ENCODE data around the gene EGLN3. TPM values are rescaled to one million over a fixed set of nuclear protein-coding genes. Genes with fewer than 3 reads are reported as not detected.

Gene EGLN3
- total and polyA plus RNA-seq, 7 experiments from 2014 or later, result 0.71 to 96.5 (median 1.3) TPM

GRCh38 chr14:33922125-33922524 lies 28.7 kb downstream of the EGLN3 start:
- Mint-ChIP-seq H3K4me1 (peaks cover 0 to 23% (median 0%) of the 10 kb centered on the region in 7 donors), H3K9me3 (peaks cover 0 to 6% (median 0%) of the 10 kb centered on the region in 11 donors), H3K27ac (no peak overlapping the region), H3K27me3 (peaks cover 0 to 4% (median 0%) of the 10 kb centered on the region in 5 donors), H3K36me3 (peaks cover 0 to 61% (median 0%) of the 10 kb centered on the region in 5 donors), H3K4me3 (no peak overlapping the region)
- Histone ChIP-seq H3K9me3 (ENCODE audit: control insufficient read depth in 2 of 3, low read length in 3 of 3) (no peaks in the 10 kb centered on the region), H3K4me3 (ENCODE audit: low read length) (no peak overlapping the region), H3K27me3 (ENCODE audit: control insufficient read depth in 2 of 2, insufficient read depth in 2 of 2, low read length in 2 of 2) (no peaks in the 10 kb centered on the region), H3K4me1 (ENCODE audit: control insufficient read depth in 2 of 2, insufficient read depth in 2 of 2, low read length in 2 of 2) (no peaks in the 10 kb centered on the region), H3K27ac (ENCODE audit: low read depth, low read length) (no peak overlapping the region), H3K36me3 (ENCODE audit: control insufficient read depth in 2 of 3, insufficient read depth in 3 of 3, low read length in 3 of 3) (no peaks in the 10 kb centered on the region)
- intact Hi-C loops (cut with micrococcal nuclease), result no loop called here
- CTCF ChIA-PET, result no interaction called here
- POLR2A ChIA-PET, result no interaction called here
- ATAC-seq, result no peak
- DNase-seq, result no peak

GRCh38 chr14:33918256-33918655 lies 32.6 kb downstream of the EGLN3 start:
- no peak for ATAC-seq
- no peaks in the 10 kb centered on the region for H3K4me1 ChIP-seq (ENCODE audit: control insufficient read depth in 2 of 2, insufficient read depth in 2 of 2, low read length in 2 of 2)
- H3K27me3 Mint-ChIP-seq, result peaks cover 0 to 9% (median 0%) of the 10 kb centered on the region in 5 donors
- intact Hi-C loops (cut with micrococcal nuclease), result no loop called here
- H3K4me3 ChIP-seq (ENCODE audit: low read length), result no peak overlapping the region
- no peaks in the 10 kb centered on the region for H3K9me3 ChIP-seq (ENCODE audit: control insufficient read depth in 2 of 3, low read length in 3 of 3)
- H3K27ac ChIP-seq (ENCODE audit: low read depth, low read length), result no peak overlapping the region
- peaks cover 0 to 29% (median 0%) of the 10 kb centered on the region in 7 donors for H3K4me1 Mint-ChIP-seq
- H3K27me3 ChIP-seq (ENCODE audit: control insufficient read depth in 2 of 2, insufficient read depth in 2 of 2, low read length in 2 of 2), result no peaks in the 10 kb centered on the region
- H3K36me3 ChIP-seq (ENCODE audit: control insufficient read depth in 2 of 3, insufficient read depth in 3 of 3, low read length in 3 of 3), result no peaks in the 10 kb centered on the region
- ChIA-PET POLR2A (no interaction called here), CTCF (no interaction called here)
- H3K4me3 Mint-ChIP-seq, result no peak overlapping the region
- DNase-seq, result no peak
- no peak overlapping the region for H3K27ac Mint-ChIP-seq
- peaks cover 0 to 49% (median 0%) of the 10 kb centered on the region in 5 donors for H3K36me3 Mint-ChIP-seq
- H3K9me3 Mint-ChIP-seq, result peaks cover 0 to 4% (median 0%) of the 10 kb centered on the region in 11 donors

- Mint-ChIP-seq H3K4me3 (peak overlapping the region in 1 of 10 donors; percentile 24), H3K27ac (peak overlapping the region in 1 of 9 donors; percentile 49), H3K27me3 (peaks cover 0 to 9% (median 0%) of the 10 kb centered on the region in 5 donors), H3K9me3 (peaks cover 0 to 4% (median 0%) of the 10 kb centered on the region in 11 donors), H3K4me1 (peaks cover 0 to 29% (median 0%) of the 10 kb centered on the region in 7 donors), H3K36me3 (peaks cover 0 to 47% (median 0%) of the 10 kb centered on the region in 5 donors)
- intact Hi-C loops (cut with micrococcal nuclease), result no loop called here
- H3K36me3 ChIP-seq (ENCODE audit: control insufficient read depth in 2 of 3, insufficient read depth in 3 of 3, low read length in 3 of 3), result no peaks in the 10 kb centered on the region
- no peaks in the 10 kb centered on the region for H3K9me3 ChIP-seq (ENCODE audit: control insufficient read depth in 2 of 3, low read length in 3 of 3)
- H3K27me3 ChIP-seq (ENCODE audit: control insufficient read depth in 2 of 2, insufficient read depth in 2 of 2, low read length in 2 of 2), result no peaks in the 10 kb centered on the region
- CTCF ChIA-PET, result no interaction called here
- H3K4me3 ChIP-seq (ENCODE audit: low read length), result no peak overlapping the region
- POLR2A ChIA-PET, result no interaction called here
- ATAC-seq (no peak), DNase-seq (no peak)
- no peak overlapping the region for H3K27ac ChIP-seq (ENCODE audit: low read depth, low read length)
- H3K4me1 ChIP-seq (ENCODE audit: control insufficient read depth in 2 of 2, insufficient read depth in 2 of 2, low read length in 2 of 2), result no peaks in the 10 kb centered on the region
Measured at GRCh38 chr14:33917661-33918060, 33.2 kb downstream of the EGLN3 start.

- intact Hi-C loops (cut with micrococcal nuclease), result no loop called here
- no peak overlapping the region for H3K27ac Mint-ChIP-seq
Measured at GRCh38 chr14:33916663-33917565, 34.0 kb downstream of the EGLN3 start.

GRCh38 chr14:33915682-33916081 lies 35.2 kb downstream of the EGLN3 start:
- H3K36me3 Mint-ChIP-seq, result peaks cover 0 to 36% (median 0%) of the 10 kb centered on the region in 5 donors
- POLR2A ChIA-PET, result no interaction called here

More at GRCh38 chr14:33916663-33917565, 34.0 kb downstream of the EGLN3 start:
- ChIA-PET POLR2A (no interaction called here), CTCF (no interaction called here)
- no peak overlapping the region for H3K4me3 Mint-ChIP-seq
- peaks cover 0 to 4% (median 0%) of the 10 kb centered on the region in 11 donors for H3K9me3 Mint-ChIP-seq
- H3K27me3 Mint-ChIP-seq, result peaks cover 0 to 9% (median 0%) of the 10 kb centered on the region in 5 donors
- Histone ChIP-seq H3K4me3 (ENCODE audit: low read length) (no peak overlapping the region), H3K9me3 (ENCODE audit: control insufficient read depth in 2 of 3, low read length in 3 of 3) (no peaks in the 10 kb centered on the region), H3K4me1 (ENCODE audit: control insufficient read depth in 2 of 2, insufficient read depth in 2 of 2, low read length in 2 of 2) (no peaks in the 10 kb centered on the region), H3K27me3 (ENCODE audit: control insufficient read depth in 2 of 2, insufficient read depth in 2 of 2, low read length in 2 of 2) (no peaks in the 10 kb centered on the region), H3K36me3 (ENCODE audit: control insufficient read depth in 2 of 3, insufficient read depth in 3 of 3, low read length in 3 of 3) (no peaks in the 10 kb centered on the region), H3K27ac (ENCODE audit: low read depth, low read length) (no peak overlapping the region)
- DNase-seq, result no peak
- H3K36me3 Mint-ChIP-seq, result peaks cover 0 to 41% (median 0%) of the 10 kb centered on the region in 5 donors
- peaks cover 0 to 26% (median 0%) of the 10 kb centered on the region in 7 donors for H3K4me1 Mint-ChIP-seq
- ATAC-seq, result no peak

GRCh38 chr14:33914676-33915516 lies 36.0 kb downstream of the EGLN3 start:
- Mint-ChIP-seq H3K4me3 (no peak overlapping the region), H3K27me3 (peaks cover 0 to 12% (median 0%) of the 10 kb centered on the region in 5 donors), H3K27ac (no peak overlapping the region), H3K9me3 (peaks cover 0 to 4% (median 0%) of the 10 kb centered on the region in 11 donors), H3K4me1 (peaks cover 0 to 30% (median 0%) of the 10 kb centered on the region in 7 donors), H3K36me3 (peaks cover 0 to 33% (median 0%) of the 10 kb centered on the region in 5 donors)
- Histone ChIP-seq H3K27me3 (ENCODE audit: control insufficient read depth in 2 of 2, insufficient read depth in 2 of 2, low read length in 2 of 2) (no peaks in the 10 kb centered on the region), H3K27ac (ENCODE audit: low read depth, low read length) (no peak overlapping the region), H3K9me3 (ENCODE audit: control insufficient read depth in 2 of 3, low read length in 3 of 3) (no peaks in the 10 kb centered on the region), H3K4me3 (ENCODE audit: low read length) (no peak overlapping the region), H3K4me1 (ENCODE audit: control insufficient read depth in 2 of 2, insufficient read depth in 2 of 2, low read length in 2 of 2) (no peaks in the 10 kb centered on the region), H3K36me3 (ENCODE audit: control insufficient read depth in 2 of 3, insufficient read depth in 3 of 3, low read length in 3 of 3) (no peaks in the 10 kb centered on the region)
- intact Hi-C loops (cut with micrococcal nuclease), result no loop called here
- CTCF ChIA-PET, result no interaction called here
- no peak for DNase-seq
- no peak for ATAC-seq
- POLR2A ChIA-PET, result no interaction called here

More at GRCh38 chr14:33915682-33916081, 35.2 kb downstream of the EGLN3 start:
- peaks cover 0 to 4% (median 0%) of the 10 kb centered on the region in 11 donors for H3K9me3 Mint-ChIP-seq
- H3K4me1 Mint-ChIP-seq, result peaks cover 0 to 30% (median 0%) of the 10 kb centered on the region in 7 donors
- no peak overlapping the region for H3K4me3 ChIP-seq (ENCODE audit: low read length)
- H3K27ac Mint-ChIP-seq, result no peak overlapping the region
- intact Hi-C loops (cut with micrococcal nuclease), result no loop called here
- no peak overlapping the region for H3K27ac ChIP-seq (ENCODE audit: low read depth, low read length)
- CTCF ChIA-PET, result no interaction called here
- DNase-seq (no peak), ATAC-seq (no peak)
- H3K9me3 ChIP-seq (ENCODE audit: control insufficient read depth in 2 of 3, low read length in 3 of 3), result no peaks in the 10 kb centered on the region
- H3K4me3 Mint-ChIP-seq, result no peak overlapping the region
- no peaks in the 10 kb centered on the region for H3K4me1 ChIP-seq (ENCODE audit: control insufficient read depth in 2 of 2, insufficient read depth in 2 of 2, low read length in 2 of 2)
- no peaks in the 10 kb centered on the region for H3K27me3 ChIP-seq (ENCODE audit: control insufficient read depth in 2 of 2, insufficient read depth in 2 of 2, low read length in 2 of 2)
- no peaks in the 10 kb centered on the region for H3K36me3 ChIP-seq (ENCODE audit: control insufficient read depth in 2 of 3, insufficient read depth in 3 of 3, low read length in 3 of 3)
- H3K27me3 Mint-ChIP-seq, result peaks cover 0 to 9% (median 0%) of the 10 kb centered on the region in 5 donors
